Measurements from ENCODE around the gene BCAS3. TPM values are rescaled to one million over a fixed set of nuclear protein-coding genes. Genes with fewer than 3 reads are reported as not detected.

BCAS3 gene
- total and polyA plus RNA-seq, 10 donors = 3.7 to 56.0 (median 42.3) TPM

DNA sequence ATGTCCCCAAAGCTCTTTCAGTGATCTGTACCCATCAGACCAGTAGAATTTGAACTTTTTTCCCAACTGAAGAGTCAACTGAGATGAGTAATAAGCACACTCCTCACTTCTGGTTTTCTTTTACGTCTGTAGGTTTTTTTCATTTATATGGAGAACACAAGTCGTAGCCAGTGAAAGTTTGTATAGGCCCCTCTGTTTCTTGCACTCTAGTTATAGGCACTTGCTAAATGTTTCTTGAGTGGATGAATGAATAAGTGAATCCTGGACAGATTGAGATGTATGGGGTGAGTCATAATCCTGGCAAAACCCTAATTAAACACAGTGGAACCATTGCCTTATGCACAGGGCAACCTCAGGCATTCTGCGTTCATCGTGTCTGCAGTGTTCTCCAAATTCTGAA is 528.3 kb downstream of the BCAS3 start:
- intact Hi-C loops (cut with DNase I; ENCODE audit: low total_unique reads) = no loop called here
- H3K4me3 ChIP-seq = no peak overlapping the region
- peak overlapping the region in 4 of 8 donors; percentile 6 to 38 (median 8) for H3K27ac ChIP-seq
- no peaks in the 10 kb centered on the region for H3K36me3 ChIP-seq
- 81 to 87% (median 84%) methylated on average over 4 of the region's 4 CpGs for WGBS, 5 donors
- TF ChIP-seq POLR2A (IDR thresholded peaks at IDR 0.05) (no peak), POLR2AphosphoS5 (IDR thresholded peaks at IDR 0.05) (no peak)
- TF ChIP-seq, protein P1, sequence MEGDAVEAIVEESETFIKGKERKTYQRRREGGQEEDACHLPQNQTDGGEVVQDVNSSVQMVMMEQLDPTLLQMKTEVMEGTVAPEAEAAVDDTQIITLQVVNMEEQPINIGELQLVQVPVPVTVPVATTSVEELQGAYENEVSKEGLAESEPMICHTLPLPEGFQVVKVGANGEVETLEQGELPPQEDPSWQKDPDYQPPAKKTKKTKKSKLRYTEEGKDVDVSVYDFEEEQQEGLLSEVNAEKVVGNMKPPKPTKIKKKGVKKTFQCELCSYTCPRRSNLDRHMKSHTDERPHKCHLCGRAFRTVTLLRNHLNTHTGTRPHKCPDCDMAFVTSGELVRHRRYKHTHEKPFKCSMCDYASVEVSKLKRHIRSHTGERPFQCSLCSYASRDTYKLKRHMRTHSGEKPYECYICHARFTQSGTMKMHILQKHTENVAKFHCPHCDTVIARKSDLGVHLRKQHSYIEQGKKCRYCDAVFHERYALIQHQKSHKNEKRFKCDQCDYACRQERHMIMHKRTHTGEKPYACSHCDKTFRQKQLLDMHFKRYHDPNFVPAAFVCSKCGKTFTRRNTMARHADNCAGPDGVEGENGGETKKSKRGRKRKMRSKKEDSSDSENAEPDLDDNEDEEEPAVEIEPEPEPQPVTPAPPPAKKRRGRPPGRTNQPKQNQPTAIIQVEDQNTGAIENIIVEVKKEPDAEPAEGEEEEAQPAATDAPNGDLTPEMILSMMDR (IDR thresholded peaks at IDR 0.05 in 8 of 11, conservative IDR thresholded peaks at IDR 0.05 in 3 of 11) = no peak
- DNase-seq = no peak
- H3K27me3 ChIP-seq (replicated peaks in 1 of 7) = no peaks in the 10 kb centered on the region
- peaks cover 0 to 17% (median 5%) of the 10 kb centered on the region in 6 donors for H3K4me1 ChIP-seq
- H3K9me3 ChIP-seq = no peaks in the 10 kb centered on the region

DNA sequence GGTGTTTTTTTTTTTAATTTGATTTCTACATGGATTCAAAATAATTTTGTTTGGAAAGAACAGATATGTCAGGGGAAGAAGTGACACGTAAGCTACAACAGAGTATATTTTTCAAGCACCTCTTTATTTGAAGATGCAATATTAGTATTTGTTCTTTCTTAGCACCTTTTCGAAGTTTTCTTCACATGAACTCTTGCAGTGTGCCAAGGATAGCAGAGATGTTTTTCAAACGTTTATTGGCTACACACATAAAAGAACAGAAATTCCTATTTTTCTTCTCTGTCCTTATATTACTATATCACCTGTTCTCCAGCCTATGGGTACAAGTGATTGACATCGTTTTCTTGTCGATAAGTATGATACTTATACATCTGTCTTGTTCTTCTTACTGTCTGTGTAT is 529.3 kb downstream of the BCAS3 start:
- WGBS, 5 donors = 90 to 96% (median 93%) methylated on average over 5 of the region's 5 CpGs
- no peak for DNase-seq
- H3K27me3 ChIP-seq (replicated peaks in 1 of 7) = no peaks in the 10 kb centered on the region

DNA sequence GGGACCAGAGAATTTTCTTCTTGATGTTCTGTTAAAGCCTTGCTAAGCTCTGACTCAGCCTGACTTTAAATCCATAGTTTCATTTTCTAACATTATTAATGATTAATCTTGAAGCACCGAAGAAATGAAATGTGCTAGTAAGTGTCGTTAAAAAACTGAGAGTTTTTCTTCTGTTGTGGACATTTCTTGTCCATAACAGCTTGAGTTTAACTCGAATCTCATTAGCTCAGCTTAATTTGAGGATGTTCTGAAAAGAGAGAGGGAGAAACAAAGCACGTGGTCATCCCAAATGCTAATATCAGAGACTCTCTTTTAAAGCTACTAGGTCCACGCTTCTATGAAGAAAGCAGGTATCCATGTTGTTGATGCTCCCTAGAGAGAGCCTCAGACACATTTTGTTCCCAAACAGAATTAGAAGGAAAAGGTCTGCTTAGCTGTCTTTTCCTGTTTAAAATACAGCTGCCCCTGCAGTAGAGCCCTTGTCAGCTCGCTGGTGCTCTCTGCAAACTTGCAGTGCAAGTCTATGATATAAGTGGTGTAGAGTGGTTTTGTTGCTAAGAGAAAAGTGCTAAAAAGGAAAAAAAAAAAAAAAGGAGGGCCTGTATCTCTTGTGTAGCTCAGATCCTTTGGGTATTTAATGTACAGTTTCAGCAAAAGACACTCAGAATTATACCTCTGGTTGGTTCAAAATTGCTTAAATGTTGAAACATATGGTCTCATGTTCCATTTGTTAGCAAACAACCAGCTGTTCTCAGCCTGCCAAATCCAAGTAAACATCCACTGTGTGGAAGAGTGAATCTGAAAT is 530.9 kb downstream of the BCAS3 start:
- whole genome bisulfite sequencing, 5 donors = 67 to 81% (median 70%) methylated on average over 6 of the region's 6 CpGs
- H3K4me3 ChIP-seq = no peak overlapping the region
- no peaks in the 10 kb centered on the region for H3K27me3 ChIP-seq (replicated peaks in 1 of 7)
- peak overlapping the region in 6 of 8 donors; percentile 19 to 64 (median 50) for H3K27ac ChIP-seq
- TF ChIP-seq, protein P1 (IDR thresholded peaks at IDR 0.05 in 8 of 11, conservative IDR thresholded peaks at IDR 0.05 in 3 of 11) = no peak
- TF ChIP-seq POLR2A (IDR thresholded peaks at IDR 0.05) = no peak
- intact Hi-C loops (cut with DNase I; ENCODE audit: low total_unique reads) = no loop called here
- no peak for DNase-seq
- H3K9me3 ChIP-seq = no peaks in the 10 kb centered on the region
- H3K4me1 ChIP-seq = peaks cover 0 to 17% (median 5%) of the 10 kb centered on the region in 6 donors
- H3K36me3 ChIP-seq = no peaks in the 10 kb centered on the region

More for the DNA sequence above, 529.3 kb downstream of the BCAS3 start:
- peaks cover 0 to 17% (median 5%) of the 10 kb centered on the region in 6 donors for H3K4me1 ChIP-seq
- TF ChIP-seq POLR2AphosphoS5 (IDR thresholded peaks at IDR 0.05) (no peak), POLR2A (IDR thresholded peaks at IDR 0.05) (no peak)
- TF ChIP-seq, protein P1 (IDR thresholded peaks at IDR 0.05 in 8 of 11, conservative IDR thresholded peaks at IDR 0.05 in 3 of 11) = no peak
- H3K4me3 ChIP-seq = no peak overlapping the region
- H3K27ac ChIP-seq = no peak overlapping the region
- intact Hi-C loops (cut with DNase I; ENCODE audit: low total_unique reads) = no loop called here
- no peaks in the 10 kb centered on the region for H3K36me3 ChIP-seq
- no peaks in the 10 kb centered on the region for H3K9me3 ChIP-seq

DNA sequence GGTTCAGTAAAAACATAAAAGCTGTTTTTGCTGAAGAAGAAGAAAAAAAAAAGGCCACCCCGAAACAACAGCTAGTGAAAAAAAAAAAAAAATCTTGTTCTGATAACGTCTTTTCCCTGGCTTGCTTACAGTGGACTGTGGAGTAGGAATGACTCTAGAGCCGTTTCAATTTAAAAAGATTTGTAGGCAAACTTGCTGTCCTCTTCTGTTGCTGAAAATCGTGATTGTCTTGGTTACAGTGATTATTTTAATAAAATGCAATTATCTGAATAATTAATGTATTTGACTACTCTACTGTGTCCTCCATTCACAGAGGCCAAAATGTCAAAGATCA is 531.4 kb downstream of the BCAS3 start:
- DNase-seq = no peak
- no peak overlapping the region for H3K4me3 ChIP-seq
- TF ChIP-seq POLR2A (IDR thresholded peaks at IDR 0.05) = no peak
- TF ChIP-seq, protein P1 (IDR thresholded peaks at IDR 0.05 in 8 of 11, conservative IDR thresholded peaks at IDR 0.05 in 3 of 11) = no peak
- no peak for TF ChIP-seq POLR2AphosphoS5 (IDR thresholded peaks at IDR 0.05)
- H3K36me3 ChIP-seq = no peaks in the 10 kb centered on the region
- H3K4me1 ChIP-seq = peaks cover 0 to 17% (median 5%) of the 10 kb centered on the region in 6 donors
- intact Hi-C loops (cut with DNase I; ENCODE audit: low total_unique reads) = no loop called here
- H3K27me3 ChIP-seq (replicated peaks in 1 of 7) = no peaks in the 10 kb centered on the region
- H3K27ac ChIP-seq = peak overlapping the region in 7 of 8 donors; percentile 0 to 64 (median 49)
- WGBS, 5 donors = 61 to 80% (median 68%) methylated on average over 4 of the region's 4 CpGs
- no peaks in the 10 kb centered on the region for H3K9me3 ChIP-seq

Measured in spleen (tissue), 11 donors.